ENCODE results near the gene CELF4. TPM values are rescaled to one million over a fixed set of nuclear protein-coding genes. Genes with fewer than 3 reads are reported as not detected.

Gene CELF4
- total RNA-seq, 3 donors from 2014 or later (not counting 1 experiment from before 2014, with no cell fraction given) = not detected

- no peaks in the 10 kb centered on the region for H3K36me3 Mint-ChIP-seq
- no peaks in the 10 kb centered on the region for H3K9me3 ChIP-seq (ENCODE audit: control insufficient read depth, insufficient read depth, low read length)
- no peaks in the 10 kb centered on the region for H3K4me1 ChIP-seq (ENCODE audit: control insufficient read depth, insufficient read depth, low read length)
- H3K27ac ChIP-seq (ENCODE audit: low read length) = no peak overlapping the region
- H3K27ac Mint-ChIP-seq = no peak overlapping the region
- no peaks in the 10 kb centered on the region for H3K27me3 ChIP-seq (ENCODE audit: control insufficient read depth, insufficient read depth, low read length)
- no peak overlapping the region for H3K4me3 ChIP-seq (ENCODE audit: low read length)
- H3K27me3 Mint-ChIP-seq (ENCODE audit: low read depth in 2 of 2) = no peaks in the 10 kb centered on the region
- 73% methylated on average over 1 of the region's 2 CpGs for WGBS (ENCODE audit: insufficient coverage)
- no peaks in the 10 kb centered on the region for H3K9me3 Mint-ChIP-seq
- no peaks in the 10 kb centered on the region for H3K4me1 Mint-ChIP-seq
- intact Hi-C loops (cut with micrococcal nuclease) = no loop called here
- TF ChIP-seq CTCF (IDR thresholded peaks at IDR 0.05) = no peak
- no peak for DNase-seq
- H3K36me3 ChIP-seq (ENCODE audit: control insufficient read depth, insufficient read depth, low read length) = no peaks in the 10 kb centered on the region
- no peak for ATAC-seq
- H3K4me3 Mint-ChIP-seq = no peak overlapping the region
These were observed 248.1 kb downstream of the CELF4 start for GRCh38 chr18:37317486-37317885.

GRCh38 chr18:37316468-37316867 lies 249.1 kb downstream of the CELF4 start:
- H3K36me3 ChIP-seq (ENCODE audit: control insufficient read depth, insufficient read depth, low read length) = no peaks in the 10 kb centered on the region
- no peaks in the 10 kb centered on the region for H3K9me3 ChIP-seq (ENCODE audit: control insufficient read depth, insufficient read depth, low read length)
- ATAC-seq (no peak), DNase-seq (no peak)
- 68% methylated on average over 1 of the region's 1 CpG for WGBS (ENCODE audit: insufficient coverage)
- no peak overlapping the region for H3K4me3 Mint-ChIP-seq
- H3K27ac ChIP-seq (ENCODE audit: low read length) = no peak overlapping the region
- H3K4me1 ChIP-seq (ENCODE audit: control insufficient read depth, insufficient read depth, low read length) = no peaks in the 10 kb centered on the region
- H3K9me3 Mint-ChIP-seq = no peaks in the 10 kb centered on the region
- no peak for TF ChIP-seq CTCF (IDR thresholded peaks at IDR 0.05)
- intact Hi-C loops (cut with micrococcal nuclease) = no loop called here
- no peak overlapping the region for H3K27ac Mint-ChIP-seq
- H3K27me3 Mint-ChIP-seq (ENCODE audit: low read depth in 2 of 2) = no peaks in the 10 kb centered on the region
- no peaks in the 10 kb centered on the region for H3K27me3 ChIP-seq (ENCODE audit: control insufficient read depth, insufficient read depth, low read length)
- no peaks in the 10 kb centered on the region for H3K4me1 Mint-ChIP-seq
- no peak overlapping the region for H3K4me3 ChIP-seq (ENCODE audit: low read length)
- H3K36me3 Mint-ChIP-seq = no peaks in the 10 kb centered on the region

- no peaks in the 10 kb centered on the region for H3K36me3 ChIP-seq (ENCODE audit: control insufficient read depth, insufficient read depth, low read length)
- Mint-ChIP-seq H3K27me3 (ENCODE audit: low read depth in 2 of 2) (no peaks in the 10 kb centered on the region), H3K27ac (no peak overlapping the region), H3K4me1 (no peaks in the 10 kb centered on the region), H3K36me3 (no peaks in the 10 kb centered on the region), H3K4me3 (no peak overlapping the region), H3K9me3 (no peaks in the 10 kb centered on the region)
- DNase-seq (no peak), ATAC-seq (no peak)
- no peaks in the 10 kb centered on the region for H3K27me3 ChIP-seq (ENCODE audit: control insufficient read depth, insufficient read depth, low read length)
- no peaks in the 10 kb centered on the region for H3K4me1 ChIP-seq (ENCODE audit: control insufficient read depth, insufficient read depth, low read length)
- TF ChIP-seq CTCF (IDR thresholded peaks at IDR 0.05) = no peak
- intact Hi-C loops (cut with micrococcal nuclease) = no loop called here
- H3K9me3 ChIP-seq (ENCODE audit: control insufficient read depth, insufficient read depth, low read length) = no peaks in the 10 kb centered on the region
- 95% methylated on average over 1 of the region's 1 CpG for WGBS (ENCODE audit: insufficient coverage)
- no peak overlapping the region for H3K27ac ChIP-seq (ENCODE audit: low read length)
- H3K4me3 ChIP-seq (ENCODE audit: low read length) = no peak overlapping the region
These were observed 249.7 kb downstream of the CELF4 start for GRCh38 chr18:37315935-37316334.

- Histone ChIP-seq H3K27me3 (ENCODE audit: control insufficient read depth, insufficient read depth, low read length) (no peaks in the 10 kb centered on the region), H3K27ac (ENCODE audit: low read length) (no peak overlapping the region), H3K9me3 (ENCODE audit: control insufficient read depth, insufficient read depth, low read length) (no peaks in the 10 kb centered on the region), H3K4me1 (ENCODE audit: control insufficient read depth, insufficient read depth, low read length) (no peaks in the 10 kb centered on the region), H3K36me3 (ENCODE audit: control insufficient read depth, insufficient read depth, low read length) (no peaks in the 10 kb centered on the region), H3K4me3 (ENCODE audit: low read length) (no peak overlapping the region)
- no peaks in the 10 kb centered on the region for H3K27me3 Mint-ChIP-seq (ENCODE audit: low read depth in 2 of 2)
- H3K4me3 Mint-ChIP-seq = no peak overlapping the region
- H3K4me1 Mint-ChIP-seq = no peaks in the 10 kb centered on the region
- 57% methylated on average over 5 of the region's 5 CpGs for WGBS (ENCODE audit: insufficient coverage)
- no peaks in the 10 kb centered on the region for H3K36me3 Mint-ChIP-seq
- ATAC-seq = no peak
- intact Hi-C loops (cut with micrococcal nuclease) = no loop called here
- no peaks in the 10 kb centered on the region for H3K9me3 Mint-ChIP-seq
- no peak for TF ChIP-seq CTCF (IDR thresholded peaks at IDR 0.05)
- no peak overlapping the region for H3K27ac Mint-ChIP-seq
- no peak for DNase-seq
These were observed 251.1 kb downstream of the CELF4 start for GRCh38 chr18:37314534-37314933.
